IMR-90 (cell line): ENCODE measurements around the gene ARID5A.
A peak's percentile ranks its signal among the peaks of the same experiment; 100 is the strongest.

Source experiments
- BHLHE40 ChIP-seq: fragments of 150-350 bp; IDR thresholded peaks from 2 replicates; pipeline ENCODE4 v1.6.1; 2016; ENCODE audit warnings: mild to moderate bottlenecking, low read depth, low read length
- CEBPB ChIP-seq: IDR thresholded peaks from 2 replicates; pipeline ENCODE4 v1.6.1; 2012; ENCODE audit warnings: low read depth, low read length, improper control_type of control experiment
- CHD1 ChIP-seq: IDR thresholded peaks from 2 replicates; pipeline ENCODE4 v1.6.1; 2012; ENCODE audit warnings: low read depth, low read length, improper control_type of control experiment
- CTCF ChIP-seq: conservative IDR thresholded peaks from 2 replicates; pipeline ENCODE4 v1.5.1; 2012; ENCODE audit warnings: mild to moderate bottlenecking, low read depth, low read length, improper control_type of control experiment
- ELK1 ChIP-seq: fragments of 150-350 bp; IDR thresholded peaks from 2 replicates; pipeline ENCODE4 v1.6.1; 2016; ENCODE audit warnings: low read depth, mild to moderate bottlenecking, low read length, moderate library complexity, borderline replicate concordance
- MAFK ChIP-seq: IDR thresholded peaks from 2 replicates; pipeline ENCODE4 v1.6.1; 2012; ENCODE audit warnings: low read depth, low read length, improper control_type of control experiment
- MXI1 ChIP-seq: IDR thresholded peaks from 2 replicates; pipeline ENCODE4 v1.6.1; 2012; ENCODE audit warnings: low read depth, mild to moderate bottlenecking, low read length, moderate library complexity, borderline replicate concordance
- NFE2L2 ChIP-seq: fragments of 150-350 bp; IDR thresholded peaks from 2 replicates; pipeline ENCODE4 v1.6.1; 2016; ENCODE audit warnings: low read depth, mild to moderate bottlenecking, low read length
- POLR2A ChIP-seq: IDR thresholded peaks from 2 replicates; pipeline ENCODE4 v1.6.1; 2012; ENCODE audit warnings: mild to moderate bottlenecking, low read depth, low read length
- RAD21 ChIP-seq: IDR thresholded peaks from 2 replicates; pipeline ENCODE4 v1.6.1; 2012; ENCODE audit warnings: low read length, improper control_type of control experiment
- RCOR1 ChIP-seq: IDR thresholded peaks from 2 replicates; pipeline ENCODE4 v1.6.1; 2012; ENCODE audit warnings: mild to moderate bottlenecking, low read length, improper control_type of control experiment; ENCODE audit not compliant: insufficient replicate concordance
- RFX5 ChIP-seq: IDR thresholded peaks from 2 replicates; pipeline ENCODE4 v1.8.0; 2012; ENCODE audit warnings: low read depth, mild to moderate bottlenecking, low read length, moderate library complexity
- SMC3 ChIP-seq: fragments of 150-350 bp; IDR thresholded peaks from 2 replicates; pipeline ENCODE4 v1.6.1; 2016; ENCODE audit warnings: low read depth, mild to moderate bottlenecking, antibody characterized with exemption, low read length, moderate library complexity
- USF2 ChIP-seq: fragments of 150-350 bp; IDR thresholded peaks from 2 replicates; pipeline ENCODE4 v1.6.1; 2017; ENCODE audit warnings: mild to moderate bottlenecking, antibody characterized with exemption, low read length, low read depth

- TF ChIP-seq CTCF, result peak; percentile 97
- TF ChIP-seq POLR2A, result 0 out of 2 replicates have a peak, but pooled peaks have one; percentile 43
- TF ChIP-seq RAD21, result peak; percentile 98
- TF ChIP-seq USF2, result no peak
- TF ChIP-seq NFE2L2, result no peak
- no peak for TF ChIP-seq MAFK
- TF ChIP-seq ELK1, result no peak
- no peak for TF ChIP-seq MXI1
- TF ChIP-seq BHLHE40, result no peak
- no peak for TF ChIP-seq CEBPB
- peak; percentile 44 for TF ChIP-seq RCOR1
- TF ChIP-seq SMC3, result peak; percentile 93
- peak; percentile 58; the same call in 1 of the 2 replicates for TF ChIP-seq CHD1
- no peak for TF ChIP-seq RFX5
Measured at GRCh38 chr2:96509114-96509846, 27.3 kb upstream of the ARID5A start.
